Prostate gland (tissue), 2 donors: ENCODE results near the gene TXNL4A. TPM values are rescaled to one million over a fixed set of nuclear protein-coding genes. Genes with fewer than 3 reads are reported as not detected.

Experiments
- DNase-seq: peaks from one replicate; pipeline ENCODE4 v3.0.0-alpha.2; 2019; ENCODE audit warnings: low spot score
- H3K27ac ChIP-seq, 2 donors: fragments of 200-600 bp; sonication (generic); 2 replicates each; pipeline ENCODE4 v1.5.1; 2017 to 2019
- H3K27me3 ChIP-seq: fragments of 200-600 bp; sonication (generic); replicated peaks from 2 replicates; pipeline ENCODE4 v1.5.1; 2019; ENCODE audit not compliant: insufficient read depth
- H3K36me3 ChIP-seq, 2 donors: fragments of 200-600 bp; sonication (generic); 1 replicate in 1 of 2; 2 replicates in 1 of 2; pipeline versions ENCODE4 v1.5.1 to v1.8.1; 2017 to 2019
- H3K4me1 ChIP-seq: fragments of 200-600 bp; sonication (generic); replicated peaks from 2 replicates; pipeline ENCODE4 v1.5.1; 2019
- H3K4me3 ChIP-seq, 2 donors: fragments of 200-600 bp; sonication (generic); 2 replicates each; pipeline ENCODE4 v1.5.1; 2017 to 2019
- H3K9me3 ChIP-seq: fragments of 200-600 bp; sonication (generic); 2 replicates; pipeline ENCODE4 v1.5.1; 2017
- CTCF ChIP-seq, 4 experiments: fragments of 200-600 bp in 2 of 4; fragments of 450-650 bp in 2 of 4; sonication (generic) in 2 of 4; IDR thresholded peaks; 1 replicate in 3 of 4; 2 replicates in 1 of 4; pipeline ENCODE4 v1.5.1; 2016 to 2019; ENCODE audit warnings: antibody characterized with exemption in 4 of 4, mild to moderate bottlenecking in 2 of 4, moderate library complexity in 2 of 4
- POLR2A ChIP-seq: fragments of 450-650 bp; IDR thresholded peaks from one replicate; pipeline ENCODE4 v1.6.1; 2016; ENCODE audit warnings: antibody characterized with exemption, mild to moderate bottlenecking
- POLR2AphosphoS5 ChIP-seq: sonication (generic); formaldehyde crosslinking; IDR thresholded peaks from one replicate; pipeline ENCODE4 v1.6.1; 2017; ENCODE audit warnings: antibody characterized with exemption
- WGBS: methylation state at CpG from one replicate; pipeline ENCODE4 v1.1.5; 2018; 5-methylcytosine and 5-hydroxymethylcytosine counted together
- intact Hi-C: fragments of 100-400 bp; cut with DNase I; formaldehyde crosslinking; loops from one replicate; pipeline ENCODE4 v1.14.2; 2022
- total RNA-seq, 2 donors: library from RNA; depleted of rRNA; stranded (reverse); fragments of >200 nt; gene quantifications; one replicate each; pipeline ENCODE4 v1.1.0, GENCODE V29; 2016

TXNL4A gene
- total RNA-seq, 2 donors from 2014 or later: 25.4 to 35.2 TPM

DNA sequence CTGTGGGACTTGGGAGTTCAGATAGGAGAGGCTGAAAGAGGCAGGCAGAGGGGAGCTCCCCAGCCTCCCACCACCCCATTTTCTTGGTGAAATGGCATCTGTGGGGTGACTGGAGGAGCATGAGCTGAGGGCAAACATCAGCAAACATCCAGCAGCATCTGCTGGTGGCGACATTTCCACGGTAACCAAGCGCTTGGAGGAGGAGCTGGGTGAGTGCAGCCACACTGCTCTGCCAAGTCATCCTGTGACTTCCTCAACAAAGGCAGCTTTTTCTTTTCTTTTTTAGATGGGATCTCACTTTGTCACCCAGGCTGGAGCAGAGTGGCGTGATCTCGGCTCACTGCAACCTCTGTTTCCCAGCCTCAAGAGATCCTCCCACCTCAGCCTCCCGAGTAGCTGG, 5.6 kb downstream of the TXNL4A start:
- Histone ChIP-seq H3K9me3 (no peaks in the 10 kb centered on the region), H3K4me3 (no peak overlapping the region), H3K36me3 (no peaks in the 10 kb centered on the region), H3K4me1 (peaks cover 3% of the 10 kb centered on the region), H3K27me3 (no peaks in the 10 kb centered on the region), H3K27ac (no peak overlapping the region)
- TF ChIP-seq POLR2A (no peak), POLR2AphosphoS5 (no peak), CTCF (IDR thresholded peaks at IDR 0.05) (no peak)
- WGBS: 83% methylated on average over 6 of the region's 6 CpGs
- DNase-seq: no peak
- intact Hi-C loops: no loop called here

DNA sequence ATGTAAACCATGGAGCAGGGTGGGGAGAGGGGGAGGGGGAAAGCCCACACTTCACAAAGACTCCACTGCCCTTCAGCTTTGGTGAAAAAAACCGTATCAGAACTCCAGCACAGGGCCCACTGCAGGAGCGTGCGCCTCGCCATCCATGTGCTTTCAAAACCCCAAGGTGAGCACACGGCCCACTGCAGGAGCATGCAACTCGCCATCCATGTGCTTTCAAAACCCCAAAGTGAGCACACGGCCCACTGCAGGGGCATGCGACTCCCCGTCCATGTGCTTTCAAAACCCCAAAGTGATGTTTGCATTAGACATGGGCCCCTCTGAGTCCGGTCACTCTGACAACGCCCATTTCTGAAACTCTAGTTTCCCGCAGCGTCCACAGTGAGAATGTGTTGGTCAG, 7.8 kb downstream of the TXNL4A start:
- no peak for DNase-seq
- no peaks in the 10 kb centered on the region for H3K9me3 ChIP-seq
- peaks cover 3% of the 10 kb centered on the region for H3K4me1 ChIP-seq
- no peak overlapping the region for H3K4me3 ChIP-seq
- no peak overlapping the region for H3K27ac ChIP-seq
- H3K36me3 ChIP-seq: no peaks in the 10 kb centered on the region
- WGBS: 76% methylated on average over 13 of the region's 13 CpGs
- intact Hi-C loops: no loop called here
- no peaks in the 10 kb centered on the region for H3K27me3 ChIP-seq
- TF ChIP-seq POLR2A (no peak), POLR2AphosphoS5 (no peak), CTCF (IDR thresholded peaks at IDR 0.05) (no peak)

DNA sequence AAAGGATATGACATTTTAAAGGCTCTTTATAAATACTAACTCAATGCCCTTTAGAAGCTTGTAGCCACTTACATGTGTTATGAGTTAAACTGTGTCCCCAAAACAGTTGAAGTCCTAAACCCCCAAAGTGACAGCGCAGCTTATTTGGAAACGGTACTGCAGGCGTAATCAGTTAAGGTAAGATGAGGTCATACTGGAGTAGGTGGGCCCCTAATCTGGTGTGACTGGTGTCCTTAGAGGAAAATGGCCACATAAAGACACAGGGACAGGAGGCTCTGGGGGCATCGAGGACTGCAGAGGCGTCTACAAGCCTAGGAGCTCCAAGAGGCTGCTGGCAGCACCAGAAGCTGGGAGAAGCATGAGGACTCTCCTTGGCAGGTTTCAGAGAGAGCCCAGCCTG, 8.5 kb downstream of the TXNL4A start:
- Histone ChIP-seq H3K4me1 (peaks cover 3% of the 10 kb centered on the region), H3K9me3 (no peaks in the 10 kb centered on the region), H3K36me3 (no peaks in the 10 kb centered on the region), H3K27ac (no peak overlapping the region), H3K27me3 (no peaks in the 10 kb centered on the region), H3K4me3 (no peak overlapping the region)
- intact Hi-C loops: no loop called here
- DNase-seq: no peak
- TF ChIP-seq POLR2AphosphoS5 (no peak), CTCF (IDR thresholded peaks at IDR 0.05) (no peak)
- 92% methylated on average over 5 of the region's 5 CpGs for WGBS

DNA sequence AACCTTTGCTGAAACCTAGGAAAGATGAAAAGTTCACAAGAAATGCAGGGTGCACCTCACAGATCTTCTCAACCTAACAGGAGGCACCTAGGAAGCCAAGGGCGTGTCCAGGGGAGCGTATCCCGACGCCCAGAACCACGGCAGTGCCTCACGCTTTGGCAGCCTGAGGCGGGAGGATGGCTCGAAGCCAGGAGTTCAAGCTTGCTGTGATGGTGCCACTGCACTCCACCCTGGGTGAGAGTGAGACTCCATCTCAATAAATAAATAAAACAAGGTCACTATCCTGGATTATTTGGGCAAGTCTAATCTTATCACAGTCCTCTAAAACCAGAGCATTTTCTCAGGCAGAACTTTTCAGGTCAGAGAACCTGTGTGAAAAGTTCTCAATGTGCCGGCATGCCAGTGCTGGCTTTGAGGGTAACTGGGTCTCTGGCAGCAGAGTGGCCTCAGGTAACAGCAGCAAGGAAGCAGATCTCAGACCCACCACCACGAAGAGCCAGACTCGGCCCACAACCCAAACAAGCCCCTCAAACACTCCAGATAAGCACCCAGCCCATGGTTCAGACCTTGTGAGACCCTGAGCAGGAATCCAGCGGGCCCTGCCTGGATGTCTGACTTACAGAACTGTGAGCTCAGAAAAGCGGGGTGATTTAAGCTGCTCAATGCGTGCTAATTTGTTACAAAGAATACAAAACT, 12.2 kb downstream of the TXNL4A start:
- Histone ChIP-seq H3K36me3 (no peaks in the 10 kb centered on the region), H3K27ac (no peak overlapping the region), H3K27me3 (no peaks in the 10 kb centered on the region), H3K9me3 (no peaks in the 10 kb centered on the region), H3K4me1 (no peaks in the 10 kb centered on the region), H3K4me3 (no peak overlapping the region)
- no peak for DNase-seq
- WGBS: 75% methylated on average over 14 of the region's 14 CpGs
- intact Hi-C loops: no loop called here
- TF ChIP-seq POLR2AphosphoS5 (no peak), POLR2A (no peak), CTCF (IDR thresholded peaks at IDR 0.05) (no peak)

DNA sequence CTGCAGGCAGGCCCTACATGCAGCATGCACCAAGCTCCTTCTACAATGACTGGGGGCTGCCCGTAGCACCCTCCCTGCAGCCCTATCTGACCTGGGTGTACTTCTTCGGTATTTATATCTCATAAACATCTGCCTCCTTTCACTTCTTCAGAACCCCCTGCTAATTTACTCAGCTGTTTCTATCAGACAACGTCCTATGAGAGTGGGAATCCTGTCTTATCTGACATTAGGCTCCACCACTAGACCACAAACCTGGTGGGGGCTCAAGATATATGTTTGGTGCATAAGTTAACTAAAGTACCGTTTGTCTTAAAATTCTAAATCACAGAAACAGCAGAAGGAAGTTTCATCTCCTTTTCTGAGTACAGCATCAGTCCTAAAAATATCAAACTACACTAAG, 13.3 kb downstream of the TXNL4A start:
- H3K36me3 ChIP-seq: no peaks in the 10 kb centered on the region

More for the DNA sequence above, 13.3 kb downstream of the TXNL4A start:
- Histone ChIP-seq H3K27ac (no peak overlapping the region), H3K9me3 (no peaks in the 10 kb centered on the region), H3K27me3 (no peaks in the 10 kb centered on the region), H3K4me1 (no peaks in the 10 kb centered on the region), H3K4me3 (no peak overlapping the region)
- DNase-seq: no peak
- intact Hi-C loops: no loop called here
- 83% methylated on average over 4 of the region's 4 CpGs for WGBS
- TF ChIP-seq CTCF (IDR thresholded peaks at IDR 0.05) (no peak), POLR2A (no peak), POLR2AphosphoS5 (no peak)
